Stimulated activated CD8-positive, alpha-beta memory T cell treated with anti-CD3 and anti-CD28 coated beads, Interleukin-7, amount 100 ng/mL, for 4 hours (primary cell): ENCODE measurements around the gene OR8K3.

Source experiments
- DNase-seq, 2 donors: peaks; one replicate each; pipeline ENCODE4 v3.0.0-alpha.2; 2020; ENCODE audit warnings: low read depth in 2 of 2

The OR8K3 gene

GRCh38 chr11:56314844-56315243 is at the start of gene OR8K3:
OR8K3 (plus strand) TSS chr11:56315144; CDS start chr11:56318307, 3,163 bp downstream.
- DNase-seq = no peak

GRCh38 chr11:56271092-56271491 is 43.9 kb upstream of the OR8K3 start:
- DNase-seq = no peak

- no peak for DNase-seq
Observed at GRCh38 chr11:56273854-56274253, 41.1 kb upstream of the OR8K3 start, which contains the start of gene OR5T1. OR5T1 (plus strand) TSS chr11:56274154; CDS start chr11:56275639, 1,485 bp downstream.

GRCh38 chr11:56292154-56292553 is 22.8 kb upstream of the OR8K3 start, which contains the start of gene OR8H1:
OR8H1 (minus strand) TSS chr11:56292254; CDS start chr11:56291062, 1,192 bp downstream.
- DNase-seq = no peak

GRCh38 chr11:56296898-56297297 is 18.0 kb upstream of the OR8K3 start:
- no peak for DNase-seq

- DNase-seq = no peak
Observed at GRCh38 chr11:56307836-56308235, 7.1 kb upstream of the OR8K3 start.

GRCh38 chr11:56331861-56332491 is 17.0 kb downstream of the OR8K3 start:
- no peak for DNase-seq

- DNase-seq = no peak
Observed at GRCh38 chr11:56333156-56333555, 18.2 kb downstream of the OR8K3 start.

- no peak for DNase-seq
Observed at GRCh38 chr11:56340289-56340688, 25.3 kb downstream of the OR8K3 start.

- no peak for DNase-seq
Observed at GRCh38 chr11:56345739-56346138, 30.8 kb downstream of the OR8K3 start, which contains the start of gene OR8K1. OR8K1 (plus strand) TSS chr11:56346039; CDS start chr11:56346039, 0 bp downstream.

- no peak for DNase-seq
Observed at GRCh38 chr11:56353991-56354390, 39.0 kb downstream of the OR8K3 start, which contains the start of gene OR8J1. OR8J1 (plus strand) TSS chr11:56354291; CDS start chr11:56360247, 5,956 bp downstream.
